Fibroblast of peridontal ligament (primary cell): ENCODE data around the gene OR8K1.

ENCODE experiments used
- DNase-seq: peaks from one replicate; pipeline ENCODE4 v3.0.0-alpha.2; 2010; ENCODE audit errors: extremely low read depth

OR8K1 gene

DNA sequence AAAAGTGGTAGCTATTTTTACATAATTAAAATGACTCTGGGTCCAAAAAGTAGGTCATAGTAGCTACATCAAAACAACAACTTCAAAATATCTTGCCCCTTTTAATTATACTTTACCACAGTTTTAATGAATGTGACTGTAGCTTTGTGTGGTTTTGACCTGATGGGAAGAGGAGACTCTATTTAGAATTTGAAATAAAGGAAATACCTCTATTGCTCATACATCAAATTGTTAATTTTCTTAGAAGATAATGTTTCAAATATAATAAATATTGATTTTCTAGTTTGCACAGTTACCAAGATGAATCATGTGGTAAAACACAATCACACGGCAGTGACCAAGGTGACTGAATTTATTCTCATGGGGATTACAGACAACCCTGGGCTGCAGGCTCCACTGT is at the start of gene OR8K1:
Gene OR8K1, plus strand, starts transcription at position 301 of the 400 bp plus-strand sequence. Its CDS starts 0 bp downstream, at position 301.
- DNase-seq = no peak

GRCh38 chr11:56296898-56297297 is 48.9 kb upstream of the OR8K1 start:
- DNase-seq = no peak

- DNase-seq = no peak
Observed at GRCh38 chr11:56307836-56308235, 38.0 kb upstream of the OR8K1 start.

DNA sequence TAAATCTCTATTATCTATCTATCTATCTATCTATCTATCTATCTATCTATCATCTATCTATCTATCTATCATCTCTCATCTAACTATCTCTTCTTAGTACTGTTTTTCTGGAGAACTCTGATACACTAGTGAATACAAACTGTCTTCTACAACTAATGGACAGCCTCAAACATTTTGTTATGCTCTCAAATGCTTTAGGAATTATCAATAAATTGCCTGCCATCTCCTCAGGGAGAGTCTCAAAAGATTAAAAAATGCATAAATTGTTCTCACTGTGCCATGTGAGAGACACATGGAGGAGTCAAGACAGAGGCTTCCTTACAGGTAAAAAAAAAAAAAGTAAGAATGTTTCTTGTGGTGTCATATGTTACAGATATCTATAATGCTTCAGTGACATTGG is 31.0 kb upstream of the OR8K1 start, which contains the start of gene OR8K3:
Gene OR8K3, plus strand, starts transcription at position 301 of the 400 bp plus-strand sequence. CDS start 3,163 bp downstream, outside the sequence.
- DNase-seq = no peak

DNA sequence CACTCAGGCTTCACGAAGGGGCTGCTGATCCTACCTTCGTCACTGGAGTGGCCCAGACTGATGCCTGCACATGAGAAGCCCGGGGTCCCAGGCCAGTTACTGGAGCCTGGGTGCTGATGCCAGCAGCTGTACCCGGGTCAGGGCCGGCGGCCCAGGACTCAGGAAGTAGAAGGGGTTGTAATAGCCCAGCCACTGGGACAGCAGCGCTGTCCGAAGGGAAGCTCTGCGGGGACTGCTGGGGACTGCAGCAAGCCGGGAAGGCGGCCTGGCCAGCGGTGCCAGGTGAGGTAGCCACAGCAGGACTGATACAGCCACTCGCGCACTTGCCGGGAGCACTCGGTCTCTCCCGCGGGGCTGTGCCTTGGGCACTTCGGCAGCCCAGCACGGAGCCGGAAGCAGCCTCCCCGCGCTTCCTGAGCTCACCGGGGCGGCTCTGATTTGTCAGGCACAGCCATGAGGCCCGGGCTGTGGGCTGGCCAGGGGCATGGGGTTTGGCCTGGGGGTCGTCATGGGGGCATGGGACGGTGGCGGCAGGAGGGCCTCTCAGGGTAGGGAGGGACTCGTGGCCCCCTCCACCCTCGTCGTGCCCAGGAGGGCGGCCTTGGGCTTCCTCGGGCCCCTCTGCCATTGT is 13.9 kb upstream of the OR8K1 start:
- DNase-seq = no peak

DNA sequence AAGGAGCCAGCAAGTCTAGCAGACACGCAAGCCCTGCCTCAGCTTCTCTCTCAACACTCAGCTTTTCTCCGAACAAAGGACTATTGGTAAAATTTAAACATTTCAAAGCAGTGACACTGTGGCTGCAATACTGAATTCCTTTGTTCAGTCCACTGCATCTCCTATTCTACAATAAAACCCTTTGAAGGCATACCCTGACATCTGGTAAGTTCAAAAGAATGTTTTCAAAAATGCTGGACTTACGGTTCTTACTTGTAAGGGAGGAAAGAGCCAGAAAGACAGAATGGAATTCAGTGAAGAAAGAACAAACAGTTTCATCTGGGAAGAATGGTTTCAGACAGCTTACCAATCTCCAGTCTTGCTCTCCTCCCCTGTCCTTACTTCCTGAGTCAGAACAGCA is 12.7 kb upstream of the OR8K1 start:
- no peak for DNase-seq

DNA sequence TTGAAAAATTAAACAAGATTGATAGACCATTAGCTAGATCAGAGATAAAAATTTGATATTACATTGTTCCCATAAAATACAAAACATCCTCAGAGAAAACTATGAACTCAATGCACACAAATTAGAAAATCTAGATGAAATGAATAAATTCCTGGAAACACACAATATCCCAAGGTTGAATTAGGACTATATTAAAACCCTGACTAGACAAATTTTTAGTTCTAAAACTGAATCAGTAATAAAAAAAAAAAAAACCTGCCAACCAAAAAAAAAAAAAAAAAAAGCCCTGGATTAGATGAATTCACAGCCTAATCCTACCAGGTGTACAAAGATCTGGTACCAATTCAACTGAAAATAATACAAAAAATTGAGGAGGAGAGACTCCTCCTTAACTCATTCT is 5.5 kb upstream of the OR8K1 start:
- DNase-seq = no peak

GRCh38 chr11:56353991-56354390 is 8.2 kb downstream of the OR8K1 start, which contains the start of gene OR8J1:
Gene OR8J1 (plus strand): TSS chr11:56354291. CDS start chr11:56360247, 5,956 bp downstream.
- DNase-seq = no peak

- DNase-seq = no peak
Observed at GRCh38 chr11:56375324-56375723, 29.5 kb downstream of the OR8K1 start, which contains the start of gene OR8U1. Gene OR8U1 (plus strand): TSS chr11:56375624. CDS start chr11:56375624, 0 bp downstream.

DNA sequence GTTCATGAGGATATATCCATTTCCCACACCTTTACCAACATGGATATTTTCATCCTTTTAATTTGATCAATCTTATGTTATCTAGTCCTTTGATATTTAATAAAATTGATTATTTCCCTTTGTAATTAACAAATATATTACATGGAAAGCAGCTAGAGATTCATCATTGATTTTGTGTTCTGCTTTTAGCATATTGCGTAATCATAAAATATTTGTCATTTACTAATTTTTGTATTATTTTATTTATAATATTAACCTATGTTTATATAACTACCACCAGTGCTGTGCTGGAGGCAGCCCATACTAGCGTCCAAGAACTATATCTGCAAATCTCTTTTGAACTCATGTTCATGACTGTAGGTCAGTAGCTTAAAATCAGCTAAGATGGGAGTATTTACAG is 34.3 kb downstream of the OR8K1 start:
- no peak for DNase-seq

GRCh38 chr11:56394381-56394780 is 48.5 kb downstream of the OR8K1 start:
- DNase-seq = no peak

GRCh38 chr11:56396047-56396446 is 50.2 kb downstream of the OR8K1 start:
- DNase-seq = no peak
